ENCODE measurements around the gene TRPV6. TPM values are rescaled to one million over a fixed set of nuclear protein-coding genes. Genes with fewer than 3 reads are reported as not detected.

TRPV6 gene
- total RNA-seq, 1 donor from 2014 or later: 6.2 TPM

DNA sequence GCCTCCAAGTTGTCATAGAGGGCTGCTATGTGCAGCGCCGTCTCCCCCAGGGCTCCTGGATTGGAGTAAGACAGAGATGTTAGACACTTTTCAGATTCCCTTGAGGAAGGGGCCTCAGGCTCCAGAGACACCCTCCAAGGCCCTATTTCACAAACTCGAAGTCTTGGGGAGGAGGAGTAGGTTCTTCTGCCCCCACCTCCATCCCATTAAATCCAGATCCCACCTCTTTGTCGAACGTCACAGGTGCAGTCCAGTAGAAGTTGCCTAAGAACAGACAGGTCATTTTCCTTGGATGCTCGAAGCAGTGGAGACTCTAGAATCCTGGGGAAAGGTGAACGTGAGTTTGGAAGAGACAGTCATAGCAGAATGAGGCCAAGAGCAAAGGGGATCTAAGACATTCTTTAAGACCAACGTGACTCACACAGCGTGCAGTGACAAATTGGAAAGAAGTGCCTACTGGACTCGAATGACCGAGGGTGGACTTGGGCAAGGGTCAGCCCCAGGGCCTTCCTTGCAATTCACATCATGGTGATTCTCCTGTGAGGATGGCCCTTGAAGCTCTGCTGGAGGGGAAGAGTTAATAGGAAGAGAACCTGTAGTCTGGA, 44.7 kb upstream of the TRPV6 start:
- DNase-seq (ENCODE audit: low spot score, unreplicated experiment): no peak
- Mint-ChIP-seq H3K36me3 (ENCODE audit: insufficient read depth) (no peaks in the 10 kb centered on the region), H3K9me3 (ENCODE audit: low read depth) (no peaks in the 10 kb centered on the region), H3K4me1 (ENCODE audit: low read depth) (peaks cover 3% of the 10 kb centered on the region), H3K27me3 (peaks cover 29% of the 10 kb centered on the region), H3K4me3 (ENCODE audit: low read depth) (no peak overlapping the region), H3K27ac (no peak overlapping the region)
- TF ChIP-seq, protein P1, sequence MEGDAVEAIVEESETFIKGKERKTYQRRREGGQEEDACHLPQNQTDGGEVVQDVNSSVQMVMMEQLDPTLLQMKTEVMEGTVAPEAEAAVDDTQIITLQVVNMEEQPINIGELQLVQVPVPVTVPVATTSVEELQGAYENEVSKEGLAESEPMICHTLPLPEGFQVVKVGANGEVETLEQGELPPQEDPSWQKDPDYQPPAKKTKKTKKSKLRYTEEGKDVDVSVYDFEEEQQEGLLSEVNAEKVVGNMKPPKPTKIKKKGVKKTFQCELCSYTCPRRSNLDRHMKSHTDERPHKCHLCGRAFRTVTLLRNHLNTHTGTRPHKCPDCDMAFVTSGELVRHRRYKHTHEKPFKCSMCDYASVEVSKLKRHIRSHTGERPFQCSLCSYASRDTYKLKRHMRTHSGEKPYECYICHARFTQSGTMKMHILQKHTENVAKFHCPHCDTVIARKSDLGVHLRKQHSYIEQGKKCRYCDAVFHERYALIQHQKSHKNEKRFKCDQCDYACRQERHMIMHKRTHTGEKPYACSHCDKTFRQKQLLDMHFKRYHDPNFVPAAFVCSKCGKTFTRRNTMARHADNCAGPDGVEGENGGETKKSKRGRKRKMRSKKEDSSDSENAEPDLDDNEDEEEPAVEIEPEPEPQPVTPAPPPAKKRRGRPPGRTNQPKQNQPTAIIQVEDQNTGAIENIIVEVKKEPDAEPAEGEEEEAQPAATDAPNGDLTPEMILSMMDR (IDR thresholded peaks at IDR 0.05; ENCODE audit: unreplicated experiment): no peak

DNA sequence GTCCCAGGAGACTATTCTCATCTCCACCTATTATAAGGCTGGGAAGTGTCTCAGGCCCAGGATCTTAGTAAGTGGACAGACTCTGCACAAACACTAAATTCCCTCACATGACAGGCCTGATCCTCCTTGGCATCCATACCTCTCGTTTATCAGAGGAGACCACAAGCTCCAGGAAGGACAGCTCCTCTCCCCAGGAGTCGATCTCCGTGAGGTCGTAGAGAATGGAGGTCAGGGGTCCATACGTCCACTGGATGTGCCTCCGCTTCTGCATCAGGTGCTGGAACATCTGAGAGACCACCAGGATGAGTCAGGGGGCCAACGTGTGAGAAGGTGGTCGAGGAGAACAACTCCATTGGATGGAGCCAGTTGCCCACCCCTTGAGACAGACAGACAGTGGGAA, 42.4 kb upstream of the TRPV6 start:
- Mint-ChIP-seq H3K4me1 (ENCODE audit: low read depth) (peaks cover 6% of the 10 kb centered on the region), H3K9me3 (ENCODE audit: low read depth) (no peaks in the 10 kb centered on the region), H3K27me3 (peaks cover 22% of the 10 kb centered on the region), H3K27ac (no peak overlapping the region), H3K4me3 (ENCODE audit: low read depth) (no peak overlapping the region), H3K36me3 (ENCODE audit: insufficient read depth) (no peaks in the 10 kb centered on the region)
- no peak for DNase-seq (ENCODE audit: low spot score, unreplicated experiment)
- TF ChIP-seq, protein P1 (IDR thresholded peaks at IDR 0.05; ENCODE audit: unreplicated experiment): no peak

DNA sequence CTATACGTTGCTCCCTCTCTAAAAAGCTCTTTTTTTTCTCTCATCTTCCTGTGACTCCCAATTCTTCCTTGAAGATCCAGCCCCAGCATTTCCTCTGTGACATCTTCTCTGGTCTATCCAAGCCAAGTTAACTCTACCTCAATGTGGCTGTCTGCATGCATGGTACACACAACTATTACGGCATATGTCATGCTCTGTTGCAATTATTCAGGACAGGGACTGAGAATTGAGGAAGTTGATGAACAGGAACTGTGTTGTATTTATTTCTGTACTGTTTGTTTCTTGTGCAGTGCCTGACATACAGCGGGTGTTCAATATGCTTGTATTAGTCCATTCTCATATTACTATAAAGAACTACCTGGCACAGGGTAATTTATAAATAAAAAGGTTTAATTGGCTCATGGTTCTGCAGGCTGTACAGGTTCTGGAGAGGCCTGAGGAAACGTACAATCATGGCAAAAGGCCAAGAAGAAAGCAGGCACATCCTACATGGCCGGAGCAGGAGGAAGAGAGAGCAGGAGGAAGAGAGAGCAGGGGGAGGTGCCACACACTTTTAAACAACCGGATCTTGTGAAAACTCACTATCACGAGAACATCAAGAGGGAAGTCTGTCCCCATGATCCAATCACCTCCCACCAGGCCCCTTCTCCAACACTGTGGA, 41.7 kb upstream of the TRPV6 start:
- H3K4me1 Mint-ChIP-seq (ENCODE audit: low read depth): peaks cover 5% of the 10 kb centered on the region
- H3K36me3 Mint-ChIP-seq (ENCODE audit: insufficient read depth): no peaks in the 10 kb centered on the region
- no peaks in the 10 kb centered on the region for H3K9me3 Mint-ChIP-seq (ENCODE audit: low read depth)
- TF ChIP-seq, protein P1 (IDR thresholded peaks at IDR 0.05; ENCODE audit: unreplicated experiment): no peak
- DNase-seq (ENCODE audit: low spot score, unreplicated experiment): no peak
- no peak overlapping the region for H3K27ac Mint-ChIP-seq
- no peak overlapping the region for H3K4me3 Mint-ChIP-seq (ENCODE audit: low read depth)
- peaks cover 20% of the 10 kb centered on the region for H3K27me3 Mint-ChIP-seq

DNA sequence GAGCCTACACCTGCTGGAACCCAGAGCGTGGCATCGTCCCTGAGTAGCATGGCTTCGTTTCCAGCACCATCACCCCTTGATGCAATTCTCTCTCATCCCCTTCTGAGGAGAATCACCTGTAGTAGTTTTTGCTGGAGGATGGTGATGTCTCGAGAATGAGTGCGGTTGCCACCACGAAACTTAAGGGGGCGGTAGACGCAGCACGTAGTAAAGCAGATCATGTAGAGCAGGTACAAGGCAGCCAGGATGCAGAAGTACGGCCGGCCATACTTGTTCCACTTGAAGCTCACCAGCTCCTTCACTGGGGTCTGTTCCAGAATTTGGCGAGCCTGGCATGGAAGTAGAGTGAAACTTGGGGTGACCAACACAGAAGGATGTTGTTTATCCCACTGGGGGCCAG, 39.9 kb upstream of the TRPV6 start:
- H3K4me3 Mint-ChIP-seq (ENCODE audit: low read depth): no peak overlapping the region
- TF ChIP-seq, protein P1 (IDR thresholded peaks at IDR 0.05; ENCODE audit: unreplicated experiment): peak; percentile 31
- no peaks in the 10 kb centered on the region for H3K36me3 Mint-ChIP-seq (ENCODE audit: insufficient read depth)
- no peak overlapping the region for H3K27ac Mint-ChIP-seq
- no peak for DNase-seq (ENCODE audit: low spot score, unreplicated experiment)
- H3K27me3 Mint-ChIP-seq: peaks cover 18% of the 10 kb centered on the region
- H3K4me1 Mint-ChIP-seq (ENCODE audit: low read depth): peaks cover 5% of the 10 kb centered on the region
- no peaks in the 10 kb centered on the region for H3K9me3 Mint-ChIP-seq (ENCODE audit: low read depth)

DNA sequence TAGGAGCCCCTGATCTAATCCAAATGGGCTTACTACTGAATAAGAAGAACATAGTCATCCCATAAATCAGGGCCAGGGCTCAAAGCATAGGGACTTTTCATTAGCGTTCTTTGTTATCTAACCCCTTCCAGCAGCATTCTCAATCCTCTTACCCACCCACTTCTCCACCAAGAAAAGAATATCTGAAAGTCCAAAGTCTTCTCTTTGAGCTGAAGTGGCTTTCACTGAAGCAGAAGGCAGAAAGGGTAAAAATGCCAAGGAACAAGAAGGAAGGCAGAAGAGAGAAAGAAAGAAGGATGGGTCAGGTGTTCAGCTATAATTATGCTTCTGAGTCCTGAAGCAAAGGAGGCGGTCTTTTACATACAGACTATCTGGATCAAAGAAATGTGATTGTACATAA, 37.8 kb upstream of the TRPV6 start:
- TF ChIP-seq, protein P1 (IDR thresholded peaks at IDR 0.05; ENCODE audit: unreplicated experiment): no peak
- Mint-ChIP-seq H3K4me1 (ENCODE audit: low read depth) (peaks cover 5% of the 10 kb centered on the region), H3K36me3 (ENCODE audit: insufficient read depth) (no peaks in the 10 kb centered on the region), H3K4me3 (ENCODE audit: low read depth) (no peak overlapping the region), H3K27ac (no peak overlapping the region), H3K9me3 (ENCODE audit: low read depth) (no peaks in the 10 kb centered on the region), H3K27me3 (peaks cover 19% of the 10 kb centered on the region)
- DNase-seq (ENCODE audit: low spot score, unreplicated experiment): no peak

All from progenitor cell of endocrine pancreas (in vitro differentiated cells).